ENCODE measurements around the gene HIVEP1. TPM values are rescaled to one million over a fixed set of nuclear protein-coding genes. Genes with fewer than 3 reads are reported as not detected.
"Not testable (repeated sequence)": the region's sequence is repeated elsewhere in the genome, so short reads cannot be mapped to it uniquely, and the experiment has no call there.

HIVEP1 gene
- polyA plus RNA-seq, 1 experiment, result 13.9 TPM

DNA sequence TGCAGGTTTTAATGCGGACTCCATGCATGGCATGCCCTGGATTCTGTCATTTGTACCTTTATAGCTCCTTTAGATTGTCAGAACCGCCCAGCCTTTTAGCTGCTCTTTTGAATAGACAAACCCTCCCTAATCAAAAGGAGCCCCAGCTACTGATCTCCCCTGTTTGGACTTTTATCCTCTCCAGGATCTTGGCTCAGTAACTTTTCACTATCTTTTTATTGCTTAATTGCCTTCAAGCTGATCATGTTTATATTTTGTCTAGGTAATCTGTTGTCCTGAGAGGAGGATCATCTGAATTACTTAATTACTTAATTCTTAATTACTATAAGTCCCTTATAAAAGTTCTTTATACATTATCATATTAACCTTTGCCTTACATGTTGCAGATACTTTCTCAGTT is 93.2 kb downstream of the HIVEP1 start:
- DNase-seq (ENCODE audit: low read depth, low spot score), result no peak
- Histone ChIP-seq H3K27ac (ENCODE audit: low read depth, low read length) (no peak overlapping the region), H3K27me3 (ENCODE audit: control insufficient read depth, insufficient read depth, low read length) (no peaks in the 10 kb centered on the region), H3K9me3 (ENCODE audit: control insufficient read depth, insufficient read depth, low read length) (peaks cover 2% of the 10 kb centered on the region; the same call in 1 of the 2 replicates), H3K4me3 (ENCODE audit: low read depth, low read length) (no peak overlapping the region)
- ChIA-PET POLR2A (no interaction called here), CTCF (no interaction called here)
- TF ChIP-seq, protein P1, sequence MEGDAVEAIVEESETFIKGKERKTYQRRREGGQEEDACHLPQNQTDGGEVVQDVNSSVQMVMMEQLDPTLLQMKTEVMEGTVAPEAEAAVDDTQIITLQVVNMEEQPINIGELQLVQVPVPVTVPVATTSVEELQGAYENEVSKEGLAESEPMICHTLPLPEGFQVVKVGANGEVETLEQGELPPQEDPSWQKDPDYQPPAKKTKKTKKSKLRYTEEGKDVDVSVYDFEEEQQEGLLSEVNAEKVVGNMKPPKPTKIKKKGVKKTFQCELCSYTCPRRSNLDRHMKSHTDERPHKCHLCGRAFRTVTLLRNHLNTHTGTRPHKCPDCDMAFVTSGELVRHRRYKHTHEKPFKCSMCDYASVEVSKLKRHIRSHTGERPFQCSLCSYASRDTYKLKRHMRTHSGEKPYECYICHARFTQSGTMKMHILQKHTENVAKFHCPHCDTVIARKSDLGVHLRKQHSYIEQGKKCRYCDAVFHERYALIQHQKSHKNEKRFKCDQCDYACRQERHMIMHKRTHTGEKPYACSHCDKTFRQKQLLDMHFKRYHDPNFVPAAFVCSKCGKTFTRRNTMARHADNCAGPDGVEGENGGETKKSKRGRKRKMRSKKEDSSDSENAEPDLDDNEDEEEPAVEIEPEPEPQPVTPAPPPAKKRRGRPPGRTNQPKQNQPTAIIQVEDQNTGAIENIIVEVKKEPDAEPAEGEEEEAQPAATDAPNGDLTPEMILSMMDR (IDR thresholded peaks at IDR 0.05; ENCODE audit: low read depth, low read length), result no peak

DNA sequence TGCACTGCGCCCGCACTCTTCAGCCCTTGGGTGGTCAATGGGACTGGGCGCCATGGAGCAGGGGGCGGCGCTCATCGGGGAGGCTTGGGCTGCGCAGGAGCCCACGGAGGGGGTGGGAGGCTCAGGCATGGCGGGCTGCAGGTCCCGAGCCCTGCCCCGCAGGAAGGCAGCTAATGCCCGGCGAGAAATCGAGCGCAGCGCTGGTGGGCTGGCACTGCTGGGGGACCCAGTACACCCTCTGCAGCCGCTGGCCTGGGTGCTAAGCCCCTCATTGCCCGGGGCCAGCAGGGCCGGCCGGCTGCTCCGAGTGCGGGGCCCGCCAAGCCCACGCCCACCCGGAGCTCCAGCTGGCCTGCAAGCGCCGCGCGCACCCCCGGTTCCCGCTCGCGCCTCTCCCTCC is 96.3 kb downstream of the HIVEP1 start:
- H3K27me3 ChIP-seq (ENCODE audit: control insufficient read depth, insufficient read depth, low read length); H3K9me3 ChIP-seq (ENCODE audit: control insufficient read depth, insufficient read depth, low read length); POLR2A ChIA-PET; H3K4me3 ChIP-seq (ENCODE audit: low read depth, low read length); H3K27ac ChIP-seq (ENCODE audit: low read depth, low read length); CTCF ChIA-PET; DNase-seq (ENCODE audit: low read depth, low spot score): not testable (repeated sequence)

DNA sequence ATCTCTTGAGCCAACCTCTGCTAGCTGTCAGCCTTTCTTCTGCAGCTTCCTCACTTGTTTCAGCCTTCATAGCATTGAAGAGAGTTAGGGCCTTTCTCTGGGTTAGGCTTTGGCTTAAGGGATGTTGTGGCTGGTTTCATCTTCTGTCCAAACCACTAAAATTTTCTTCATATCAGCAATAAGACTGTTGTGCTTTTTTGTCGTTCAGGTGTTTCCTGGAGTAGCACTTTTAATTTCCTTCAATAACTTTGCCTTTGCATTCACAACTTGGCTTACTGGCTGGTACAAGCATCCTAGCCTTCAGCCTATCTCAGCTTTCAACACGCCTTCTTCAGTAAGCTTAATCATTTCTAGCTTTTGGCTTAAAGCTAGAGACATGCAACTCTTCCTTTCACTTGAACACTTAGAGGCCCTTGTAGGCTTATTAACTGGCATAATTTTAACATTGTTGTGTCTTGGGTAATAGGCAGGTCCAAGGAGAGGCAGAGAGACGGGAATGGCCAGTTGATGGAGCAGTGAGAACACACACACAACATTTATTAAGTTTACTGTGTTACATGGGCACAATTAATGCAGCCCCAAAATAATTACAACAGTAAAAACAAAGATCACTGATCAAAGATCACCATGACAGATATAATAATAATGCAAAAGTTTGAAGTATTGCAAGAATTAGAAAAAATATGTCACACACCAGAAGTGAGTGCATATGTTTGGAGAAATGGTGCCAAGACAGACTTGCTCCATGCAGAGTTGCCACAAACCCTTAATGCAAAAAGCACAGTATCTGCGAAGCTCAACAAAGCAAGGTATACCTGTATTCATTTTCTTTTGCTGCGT is 98.6 kb downstream of the HIVEP1 start:
- no peaks in the 10 kb centered on the region for H3K27me3 ChIP-seq (ENCODE audit: control insufficient read depth, insufficient read depth, low read length)
- H3K27ac ChIP-seq (ENCODE audit: low read depth, low read length), result no peak overlapping the region
- DNase-seq (ENCODE audit: low read depth, low spot score), result no peak
- ChIA-PET CTCF (no interaction called here), POLR2A (no interaction called here)
- H3K9me3 ChIP-seq (ENCODE audit: control insufficient read depth, insufficient read depth, low read length), result peaks cover 6% of the 10 kb centered on the region
- no peak overlapping the region for H3K4me3 ChIP-seq (ENCODE audit: low read depth, low read length)
- TF ChIP-seq, protein P1 (IDR thresholded peaks at IDR 0.05; ENCODE audit: low read depth, low read length), result no peak

DNA sequence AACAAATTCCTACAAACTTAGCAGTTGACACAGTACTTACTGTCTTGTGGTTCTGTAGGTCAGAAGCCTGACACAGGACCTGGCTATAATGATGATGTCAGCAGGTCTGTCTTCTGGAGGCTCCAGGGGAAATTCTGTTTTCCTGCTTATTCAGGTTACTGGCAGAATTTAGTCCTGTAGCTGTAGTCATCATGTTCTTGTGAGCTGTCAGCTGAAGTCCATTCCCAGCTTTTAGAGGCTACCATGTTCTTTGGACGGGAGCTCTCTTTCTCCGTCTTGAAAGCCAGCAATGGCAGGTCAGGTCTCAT is 99.2 kb downstream of the HIVEP1 start:
- TF ChIP-seq, protein P1 (IDR thresholded peaks at IDR 0.05; ENCODE audit: low read depth, low read length), result no peak
- ChIA-PET POLR2A (no interaction called here), CTCF (interaction anchor here (1.1 kb wide), 1 partner anchor 9 kb away, joined by 3 read pairs; no protein-coding TSS in a partner anchor)
- DNase-seq (ENCODE audit: low read depth, low spot score), result no peak
- H3K27ac ChIP-seq (ENCODE audit: low read depth, low read length), result no peak overlapping the region
- no peaks in the 10 kb centered on the region for H3K27me3 ChIP-seq (ENCODE audit: control insufficient read depth, insufficient read depth, low read length)
- no peak overlapping the region for H3K4me3 ChIP-seq (ENCODE audit: low read depth, low read length)
- peaks cover 8% of the 10 kb centered on the region for H3K9me3 ChIP-seq (ENCODE audit: control insufficient read depth, insufficient read depth, low read length)

DNA sequence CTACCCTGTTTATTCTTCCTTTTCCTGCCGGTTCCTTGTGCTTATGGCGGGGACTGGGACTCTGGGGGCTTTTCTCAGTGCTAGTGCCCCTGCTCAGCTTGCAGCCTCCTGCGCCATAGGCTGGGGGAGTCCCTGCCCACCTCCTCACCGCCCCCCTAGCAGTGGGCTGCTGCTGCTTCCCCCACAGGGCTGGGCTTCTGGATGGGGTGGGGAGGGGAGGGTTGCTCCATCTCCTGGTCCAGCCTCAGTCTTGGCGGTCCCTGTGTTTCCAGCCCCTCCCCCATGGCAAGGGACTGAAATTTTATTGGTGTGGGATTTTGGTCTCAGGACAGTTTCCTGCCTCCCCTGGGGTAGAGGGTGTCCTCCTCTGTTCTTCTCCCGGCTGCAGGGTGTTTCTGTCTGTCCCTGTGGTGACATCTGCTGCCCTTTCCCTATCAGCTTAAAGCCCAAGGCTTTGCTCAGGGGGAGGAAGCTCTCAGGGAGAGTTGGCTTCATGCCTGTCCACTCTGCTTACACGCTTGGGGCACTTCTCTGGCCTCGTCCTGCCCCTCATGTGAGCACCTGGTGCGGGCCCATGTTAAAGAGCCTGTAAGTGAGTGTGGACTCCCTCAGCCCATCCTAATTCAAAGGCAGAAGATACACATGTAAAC is 100.6 kb downstream of the HIVEP1 start:
- H3K27me3 ChIP-seq (ENCODE audit: control insufficient read depth, insufficient read depth, low read length), result no peaks in the 10 kb centered on the region
- ChIA-PET POLR2A (no interaction called here), CTCF (no interaction called here)
- DNase-seq (ENCODE audit: low read depth, low spot score), result no peak
- no peak overlapping the region for H3K4me3 ChIP-seq (ENCODE audit: low read depth, low read length)
- TF ChIP-seq, protein P1 (IDR thresholded peaks at IDR 0.05; ENCODE audit: low read depth, low read length), result no peak
- peak overlapping the region; percentile 48 for H3K27ac ChIP-seq (ENCODE audit: low read depth, low read length)
- peaks cover 8% of the 10 kb centered on the region for H3K9me3 ChIP-seq (ENCODE audit: control insufficient read depth, insufficient read depth, low read length)

Measured in AG04450 (cell line).